Stimulated activated naive B cell treated with anti-CD40 and anti-IgM and Interleukin-4, amounts not matched to agents 10 μg/mL and 1 μg/mL and 100 μg/mL, for 72 hours (primary cell): ENCODE measurements around the gene ESYT2.
"Not testable (repeated sequence)": the region's sequence is repeated elsewhere in the genome, so short reads cannot be mapped to it uniquely, and the experiment has no call there.

Experiments
- ATAC-seq, 2 donors: fragments of 150-1000 bp; cut with Tn5 transposase; replicated peaks; 2 replicates each; pipeline ENCODE4 v1.10.0; 2021; ENCODE audit warnings: moderate library complexity in 1 of 2
- DNase-seq: peaks from one replicate; pipeline ENCODE4 v3.0.0; 2021
- H3K27ac Mint-ChIP-seq: one replicate; pipeline ENCODE4 v1.8.0; 2022; ENCODE audit warnings: mild to moderate bottlenecking, mixed read lengths
- H3K27me3 Mint-ChIP-seq, 2 donors: one replicate each; pipeline ENCODE4 v1.8.0; 2022; ENCODE audit warnings: mixed read lengths in 2 of 2
- H3K36me3 Mint-ChIP-seq, 2 donors: one replicate each; pipeline ENCODE4 v1.8.0; 2022; ENCODE audit warnings: mixed read lengths in 2 of 2, mild to moderate bottlenecking in 1 of 2
- H3K4me1 Mint-ChIP-seq, 2 donors: one replicate each; pipeline ENCODE4 v1.8.0; 2022; ENCODE audit warnings: mixed read lengths in 2 of 2, mild to moderate bottlenecking in 1 of 2
- H3K4me3 Mint-ChIP-seq, 2 donors: one replicate each; pipeline ENCODE4 v1.8.0; 2022; ENCODE audit warnings: mild to moderate bottlenecking in 2 of 2, mixed read lengths in 2 of 2, moderate library complexity in 1 of 2
- H3K9me3 Mint-ChIP-seq, 2 donors: one replicate each; pipeline ENCODE4 v1.8.0; 2022; ENCODE audit warnings: mixed read lengths in 2 of 2, mild to moderate bottlenecking in 1 of 2

The ESYT2 gene

DNA sequence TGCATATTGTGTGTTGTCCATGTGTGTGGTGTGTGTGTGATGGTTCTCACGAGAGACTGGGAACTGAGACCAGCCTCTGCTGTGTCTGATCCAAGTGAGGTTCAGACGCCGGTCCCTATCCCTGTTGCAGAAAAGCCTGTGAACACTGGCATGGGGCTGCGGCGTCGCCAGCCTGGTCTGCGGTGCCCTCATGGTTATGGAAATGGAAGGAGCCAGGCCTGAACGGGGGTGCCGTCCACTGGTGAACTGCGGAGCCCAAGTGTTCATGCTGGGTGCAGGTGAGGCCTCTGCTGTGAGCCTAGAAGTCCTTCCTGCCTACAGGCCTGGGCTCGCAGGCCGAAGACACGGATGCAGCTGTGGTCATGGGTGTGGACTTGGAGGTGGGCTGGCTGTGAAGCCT is 106.0 kb downstream of the ESYT2 start:
- no peaks in the 10 kb centered on the region for H3K9me3 Mint-ChIP-seq
- no peak for DNase-seq
- no peaks in the 10 kb centered on the region for H3K4me1 Mint-ChIP-seq
- ATAC-seq = no peak
- H3K27me3 Mint-ChIP-seq = peaks cover 0 to 4% of the 10 kb centered on the region in 2 donors
- no peaks in the 10 kb centered on the region for H3K36me3 Mint-ChIP-seq
- H3K27ac Mint-ChIP-seq = no peak overlapping the region
- no peak overlapping the region for H3K4me3 Mint-ChIP-seq

DNA sequence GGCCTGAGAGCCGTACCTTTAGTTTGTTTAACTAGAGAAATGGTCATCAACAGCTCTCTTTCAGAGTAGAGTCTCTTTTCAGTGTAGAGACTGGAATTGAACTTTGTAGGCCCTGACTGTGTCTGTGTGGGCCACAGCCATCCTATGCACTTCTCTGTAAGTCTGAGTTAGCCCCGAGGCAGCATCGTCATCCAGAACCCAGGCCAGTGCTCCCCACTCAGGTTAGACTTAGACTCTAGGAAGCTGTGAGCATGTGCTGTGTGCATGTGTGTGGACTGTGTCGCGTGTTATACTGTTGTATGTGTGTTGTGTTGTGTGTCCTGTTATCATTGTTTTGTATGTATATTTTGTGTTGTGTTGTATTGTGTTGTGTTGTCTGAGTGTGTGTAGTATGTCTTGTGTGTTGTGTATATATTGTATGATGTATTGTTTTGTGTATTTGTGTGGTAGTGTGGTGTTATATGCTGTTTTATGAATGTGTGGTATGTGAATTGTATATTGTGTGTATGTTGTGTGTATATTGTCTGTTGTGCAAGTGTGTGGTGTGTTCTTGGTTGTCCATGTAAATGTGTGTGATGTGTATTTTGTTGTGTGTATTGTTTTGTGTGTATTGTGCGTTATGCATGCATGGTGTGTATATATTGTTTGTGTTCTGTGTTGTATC is 106.6 kb downstream of the ESYT2 start:
- no peaks in the 10 kb centered on the region for H3K9me3 Mint-ChIP-seq
- H3K27me3 Mint-ChIP-seq = peaks cover 0 to 7% of the 10 kb centered on the region in 2 donors
- DNase-seq (no peak), ATAC-seq (no peak)
- H3K4me1 Mint-ChIP-seq = peaks cover 0 to 2% of the 10 kb centered on the region in 2 donors
- H3K36me3 Mint-ChIP-seq = no peaks in the 10 kb centered on the region
- no peak overlapping the region for H3K27ac Mint-ChIP-seq
- H3K4me3 Mint-ChIP-seq = no peak overlapping the region

DNA sequence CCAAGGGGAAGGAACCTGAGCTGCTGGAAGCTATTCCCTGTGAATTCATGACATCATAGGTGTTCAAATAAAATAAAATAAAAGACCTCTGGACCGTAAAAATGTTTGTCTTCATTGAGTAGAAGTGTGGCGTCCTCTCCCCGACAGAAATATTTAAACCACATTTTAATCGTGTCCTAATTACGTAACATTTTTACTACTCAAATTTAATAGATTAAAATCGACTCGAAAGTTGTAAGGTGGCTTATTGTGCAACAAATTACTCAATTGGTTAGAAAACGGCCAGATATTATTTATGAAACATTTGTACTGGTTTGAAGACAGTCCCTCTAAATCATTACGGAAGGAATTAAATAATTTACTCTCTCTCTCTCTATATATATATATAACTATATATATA is 109.2 kb downstream of the ESYT2 start:
- Mint-ChIP-seq H3K9me3 (no peaks in the 10 kb centered on the region), H3K36me3 (no peaks in the 10 kb centered on the region), H3K4me1 (peaks cover 11% of the 10 kb centered on the region in 2 donors), H3K27ac (no peak overlapping the region), H3K27me3 (peaks cover 0 to 12% of the 10 kb centered on the region in 2 donors), H3K4me3 (no peak overlapping the region)
- DNase-seq (no peak), ATAC-seq (no peak)

DNA sequence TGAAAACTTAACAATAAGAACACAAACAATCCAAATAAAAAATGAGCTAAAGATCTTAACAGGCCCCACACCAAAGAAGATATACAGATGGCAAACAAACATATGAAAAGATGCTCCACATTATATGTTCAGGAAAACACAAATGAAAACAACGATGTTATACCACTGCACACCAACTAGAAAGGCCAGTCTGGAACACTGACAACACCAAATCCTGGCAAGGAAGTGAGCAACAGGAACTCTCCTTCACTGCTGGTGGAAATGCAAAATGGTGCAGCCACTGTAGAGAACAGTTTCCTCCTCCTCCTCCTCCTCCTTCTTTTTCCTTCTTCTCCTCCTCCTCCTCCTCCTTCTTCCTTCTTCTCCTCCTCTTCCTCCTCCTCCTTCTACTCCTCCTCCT is 112.5 kb downstream of the ESYT2 start:
- no peak for DNase-seq
- Mint-ChIP-seq H3K27ac (no peak overlapping the region), H3K27me3 (peaks cover 0 to 13% of the 10 kb centered on the region in 2 donors), H3K9me3 (no peaks in the 10 kb centered on the region), H3K4me1 (peaks cover 14 to 17% of the 10 kb centered on the region in 2 donors), H3K36me3 (no peaks in the 10 kb centered on the region), H3K4me3 (no peak overlapping the region)
- no peak for ATAC-seq

DNA sequence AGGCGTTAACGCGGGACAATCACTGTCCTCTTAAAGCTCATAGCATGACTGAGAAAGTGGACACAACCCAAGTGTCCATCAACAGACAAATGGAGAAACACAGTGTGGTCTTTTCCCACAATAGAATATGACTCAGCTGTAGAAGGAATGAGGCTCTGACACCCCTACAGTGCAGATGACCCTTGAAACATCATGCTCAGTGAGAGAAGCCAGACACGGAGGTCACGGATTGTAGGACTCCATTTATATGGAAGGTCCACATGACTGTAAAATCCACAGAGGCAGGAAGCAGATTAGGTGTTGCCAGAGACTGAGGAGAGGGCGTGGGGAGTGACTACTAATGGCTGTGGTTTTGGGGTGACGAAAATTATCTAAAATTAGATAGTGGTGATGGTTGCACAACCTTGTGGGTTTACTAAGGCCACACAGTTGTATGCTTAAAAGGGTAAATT is 118.6 kb downstream of the ESYT2 start:
- Mint-ChIP-seq H3K36me3 (peaks cover 3 to 10% of the 10 kb centered on the region in 2 donors), H3K4me3 (peak overlapping the region in 1 of 2 donors; percentile 17), H3K9me3 (peaks cover 3 to 6% of the 10 kb centered on the region in 2 donors), H3K27me3 (peaks cover 0 to 10% of the 10 kb centered on the region in 2 donors), H3K27ac (peak overlapping the region; percentile 77), H3K4me1 (peaks cover 13 to 22% of the 10 kb centered on the region in 2 donors)
- no peak for DNase-seq
- ATAC-seq = peak; percentile 67 to 79

DNA sequence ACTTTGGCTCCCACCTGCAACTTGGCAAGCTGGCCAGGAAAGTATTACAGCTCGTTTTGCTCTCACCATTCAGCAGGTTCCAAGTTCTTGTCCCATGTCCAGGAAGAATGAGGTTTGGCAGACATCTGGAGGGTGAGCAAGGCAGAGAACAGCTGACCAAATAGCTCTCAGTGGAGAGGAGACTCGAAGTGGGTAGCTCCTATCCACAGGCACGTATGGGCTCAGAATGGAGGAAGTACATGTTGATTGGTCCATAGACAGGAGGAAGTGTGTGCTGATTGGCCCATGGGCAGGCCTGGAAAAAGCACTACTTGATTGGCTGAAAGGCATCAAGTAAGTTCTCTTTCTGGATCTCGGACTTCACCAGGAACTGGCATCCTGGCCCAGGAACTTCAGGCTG is 121.7 kb downstream of the ESYT2 start:
- Mint-ChIP-seq H3K27ac (no peak overlapping the region), H3K27me3 (peaks cover 0 to 10% of the 10 kb centered on the region in 2 donors), H3K9me3 (peaks cover 3 to 6% of the 10 kb centered on the region in 2 donors), H3K4me1 (peaks cover 18 to 37% of the 10 kb centered on the region in 2 donors), H3K4me3 (no peak overlapping the region), H3K36me3 (peaks cover 3 to 10% of the 10 kb centered on the region in 2 donors)
- no peak for ATAC-seq
- no peak for DNase-seq

DNA sequence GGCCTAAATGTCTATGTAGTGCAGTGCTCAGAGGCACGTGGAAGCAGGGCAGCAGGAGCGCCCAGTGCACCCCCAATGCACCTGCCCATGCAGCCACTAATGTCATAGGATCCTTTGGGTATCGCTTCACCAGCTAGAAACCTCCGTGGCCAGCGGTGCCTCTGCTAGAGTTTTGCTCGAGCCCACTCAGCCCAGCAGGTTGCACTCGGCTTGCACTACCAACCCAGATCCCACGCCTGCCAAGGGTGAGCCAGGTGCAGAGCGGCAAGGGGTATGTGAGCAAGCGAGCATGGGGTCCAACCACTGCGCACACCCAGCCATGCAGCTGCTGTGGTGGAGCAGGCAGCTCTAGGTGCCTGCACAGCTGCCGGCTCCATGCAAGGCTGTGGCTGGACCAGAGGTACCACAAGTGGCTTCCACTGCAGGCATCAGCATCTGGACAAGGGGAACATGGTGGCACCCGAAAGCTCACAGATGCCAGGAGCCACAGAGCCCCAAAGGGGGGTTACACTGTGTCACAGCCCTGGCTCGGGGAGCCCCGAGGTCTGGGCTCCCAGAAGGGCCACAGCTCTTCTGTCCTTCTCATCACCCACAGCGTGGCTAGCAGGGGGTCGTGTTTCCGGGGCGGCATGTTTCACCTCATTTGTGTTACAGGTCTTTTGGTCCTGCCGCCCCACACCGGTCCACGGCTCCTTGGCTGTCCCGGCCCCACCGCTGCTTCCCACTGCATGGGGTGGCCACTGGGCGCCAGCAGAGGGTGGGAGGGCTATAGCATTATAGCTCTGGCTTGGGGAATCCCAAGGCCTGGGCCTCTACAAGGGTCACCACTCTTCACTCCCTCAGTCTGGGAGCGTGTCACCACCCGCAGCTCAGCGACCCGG is 122.4 kb downstream of the ESYT2 start:
- Mint-ChIP-seq H3K36me3 (peaks cover 3 to 10% of the 10 kb centered on the region in 2 donors), H3K4me1 (peaks cover 15 to 32% of the 10 kb centered on the region in 2 donors), H3K4me3 (peak overlapping the region in 1 of 2 donors; percentile 34), H3K27ac (no peak overlapping the region), H3K9me3 (peaks cover 3 to 6% of the 10 kb centered on the region in 2 donors), H3K27me3 (peaks cover 0 to 7% of the 10 kb centered on the region in 2 donors)
- ATAC-seq (no peak), DNase-seq (no peak)

DNA sequence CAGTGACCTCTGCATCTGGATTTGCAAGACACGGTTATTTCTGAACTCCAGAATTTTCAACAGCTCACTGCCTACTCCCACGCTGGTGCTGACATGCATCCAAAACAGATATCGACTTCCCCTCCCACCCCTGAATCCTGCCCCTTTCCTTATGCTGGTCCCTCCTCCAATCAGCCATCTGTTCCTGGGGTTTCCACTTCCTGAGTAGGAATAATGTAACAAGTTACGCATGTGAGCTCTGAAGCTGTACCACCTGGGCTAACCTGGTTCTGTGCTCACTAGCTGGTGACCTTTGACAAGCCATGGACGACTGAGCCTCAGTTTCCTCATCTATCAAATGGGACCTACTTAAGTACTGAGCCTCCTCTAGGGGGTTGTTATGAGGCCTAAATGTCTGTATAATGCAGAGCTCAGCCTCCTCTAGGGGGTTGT is 123.0 kb downstream of the ESYT2 start:
- no peak for DNase-seq
- H3K4me1 Mint-ChIP-seq = peaks cover 15 to 31% of the 10 kb centered on the region in 2 donors
- peak overlapping the region; percentile 65 for H3K27ac Mint-ChIP-seq
- H3K36me3 Mint-ChIP-seq = peaks cover 4 to 12% of the 10 kb centered on the region in 2 donors
- H3K9me3 Mint-ChIP-seq = peaks cover 3 to 6% of the 10 kb centered on the region in 2 donors
- H3K4me3 Mint-ChIP-seq = peak overlapping the region; percentile 37 to 39
- peaks cover 0 to 6% of the 10 kb centered on the region in 2 donors for H3K27me3 Mint-ChIP-seq
- no peak for ATAC-seq

DNA sequence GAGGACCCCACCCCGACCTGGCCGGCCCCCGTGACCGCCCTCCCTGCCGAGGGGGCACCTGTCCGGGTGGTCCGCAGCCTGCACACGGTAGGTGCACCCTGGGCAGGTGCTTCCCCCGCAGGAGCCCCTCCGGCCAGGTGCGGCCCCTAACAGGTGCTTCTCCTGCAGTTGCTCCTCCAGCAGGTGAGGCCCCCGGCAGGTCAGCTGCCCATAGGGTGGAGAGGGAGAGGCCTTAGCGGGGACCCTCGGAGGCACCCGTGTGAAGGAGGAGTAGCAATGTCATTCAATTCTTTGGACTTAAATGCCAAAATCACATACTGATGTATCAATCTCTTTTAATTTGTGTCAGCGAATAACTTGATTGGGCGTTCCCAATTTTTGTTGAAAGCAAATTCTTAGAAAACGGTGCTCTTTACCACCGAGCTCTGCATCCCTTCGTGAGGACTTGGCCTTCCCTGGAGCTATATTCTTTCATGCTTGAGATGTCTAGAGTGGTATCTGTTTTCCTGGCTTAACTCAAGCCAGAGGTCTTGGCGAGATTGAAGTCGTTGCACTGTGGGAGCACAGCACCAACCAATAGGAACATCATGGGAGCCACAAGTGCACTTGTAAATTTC is 124.0 kb downstream of the ESYT2 start:
- Mint-ChIP-seq H3K4me1 (peaks cover 11 to 30% of the 10 kb centered on the region in 2 donors), H3K27me3 (peaks cover 0 to under 1% of the 10 kb centered on the region in 2 donors), H3K27ac (peak overlapping the region; percentile 94), H3K36me3 (peaks cover 10 to 17% of the 10 kb centered on the region in 2 donors), H3K4me3 (peak overlapping the region; percentile 89 to 96), H3K9me3 (peaks cover 3 to 6% of the 10 kb centered on the region in 2 donors)
- DNase-seq (no peak), ATAC-seq (peak in 1 of 2 donors; percentile 13)

DNA sequence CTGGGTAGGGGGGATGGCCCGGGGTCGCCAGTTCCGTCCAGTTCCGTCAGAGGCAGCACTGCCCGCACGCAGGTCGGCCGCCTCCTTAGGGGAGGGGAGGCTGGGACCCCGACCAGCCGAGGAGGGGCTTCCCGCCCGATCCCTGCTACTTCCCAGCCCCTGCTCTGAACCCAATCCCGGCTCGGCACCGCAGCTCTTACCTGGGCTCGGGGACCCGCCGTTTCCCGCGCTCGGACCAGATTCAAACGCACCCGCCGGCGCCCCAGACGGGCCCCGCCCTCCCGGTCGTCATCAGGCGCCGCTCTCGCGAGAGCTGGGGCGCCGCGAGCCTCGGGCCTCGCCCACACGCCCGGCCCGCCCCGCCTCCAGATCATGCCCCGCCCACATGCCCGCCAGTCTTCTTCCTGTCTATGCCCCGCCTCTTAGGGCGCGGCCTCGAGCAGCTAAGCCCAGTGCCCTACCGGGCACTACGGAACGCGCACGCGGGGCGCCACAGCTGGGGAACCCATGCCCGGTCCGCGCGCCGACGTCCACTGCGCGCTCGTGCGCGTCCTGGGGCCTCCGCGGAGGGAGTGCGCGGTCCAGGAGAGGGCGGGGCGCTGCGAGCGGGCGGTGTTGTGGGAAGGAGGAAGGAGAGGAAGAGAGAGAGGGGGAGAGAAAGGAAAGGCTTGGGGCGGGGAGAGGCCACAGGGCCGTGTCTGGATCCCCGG is 124.6 kb downstream of the ESYT2 start, which contains the start of gene NCAPG2:
NCAPG2 (minus strand) TSS at position 281 of the 710 bp plus-strand sequence. CDS start 2,905 bp downstream, outside the sequence.
- H3K27me3 Mint-ChIP-seq = no peaks in the 10 kb centered on the region
- H3K4me1 Mint-ChIP-seq = peaks cover 11 to 30% of the 10 kb centered on the region in 2 donors
- H3K4me3 Mint-ChIP-seq = peak within 1 kb of the TSS; percentile 89 to 96
- peaks cover 10 to 17% of the 10 kb centered on the region in 2 donors for H3K36me3 Mint-ChIP-seq
- ATAC-seq (peak; percentile 98 to 99), DNase-seq (peak; percentile 96)
- peak within 1 kb of the TSS; percentile 94 for H3K27ac Mint-ChIP-seq
- H3K9me3 Mint-ChIP-seq = peaks cover 3 to 6% of the 10 kb centered on the region in 2 donors

DNA sequence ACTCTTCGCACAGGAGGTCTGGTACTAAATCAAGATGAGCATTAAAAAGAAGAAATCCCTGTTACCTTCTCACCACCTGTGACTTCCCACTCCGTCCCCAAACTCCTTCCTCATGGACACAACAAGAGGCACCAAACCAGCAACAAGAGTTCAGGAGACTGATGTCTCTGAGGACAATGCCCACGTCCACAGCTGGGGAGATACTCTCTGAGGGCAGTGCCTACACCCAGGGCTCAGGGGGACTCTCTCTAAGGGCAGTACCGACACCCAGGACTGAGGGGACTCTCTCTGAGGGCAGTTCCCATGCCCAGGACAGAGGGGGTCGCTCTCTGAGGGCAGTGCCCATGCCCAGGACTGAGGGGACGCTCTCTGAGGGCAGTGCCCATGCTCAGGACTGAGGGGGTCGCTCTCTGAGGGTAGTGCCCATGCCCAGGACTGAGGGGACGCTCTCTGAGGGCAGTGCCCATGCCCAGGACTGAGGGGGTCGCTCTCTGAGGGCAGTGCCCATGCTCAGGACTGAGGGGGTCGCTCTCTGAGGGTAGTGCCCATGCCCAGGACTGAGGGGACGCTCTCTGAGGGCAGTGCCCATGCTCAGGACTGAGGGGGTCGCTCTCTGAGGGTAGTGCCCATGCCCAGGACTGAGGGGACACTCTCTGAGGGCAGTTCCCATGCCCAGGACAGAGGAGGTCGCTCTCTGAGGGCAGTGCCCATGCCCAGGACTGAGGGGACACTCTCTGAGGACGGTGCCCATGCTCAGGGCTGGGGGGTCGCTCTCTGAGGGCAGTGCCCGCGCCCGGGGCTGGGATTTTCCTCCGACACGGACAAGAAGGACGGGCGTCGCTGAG is 125.4 kb downstream of the ESYT2 start:
- peaks cover 14 to 24% of the 10 kb centered on the region in 2 donors for H3K36me3 Mint-ChIP-seq
- peaks cover 11 to 30% of the 10 kb centered on the region in 2 donors for H3K4me1 Mint-ChIP-seq
- H3K9me3 Mint-ChIP-seq, H3K27me3 Mint-ChIP-seq, ATAC-seq, DNase-seq: not testable (repeated sequence)
- H3K4me3 Mint-ChIP-seq = peak overlapping the region; percentile 89 to 96
- H3K27ac Mint-ChIP-seq = peak overlapping the region; percentile 94

DNA sequence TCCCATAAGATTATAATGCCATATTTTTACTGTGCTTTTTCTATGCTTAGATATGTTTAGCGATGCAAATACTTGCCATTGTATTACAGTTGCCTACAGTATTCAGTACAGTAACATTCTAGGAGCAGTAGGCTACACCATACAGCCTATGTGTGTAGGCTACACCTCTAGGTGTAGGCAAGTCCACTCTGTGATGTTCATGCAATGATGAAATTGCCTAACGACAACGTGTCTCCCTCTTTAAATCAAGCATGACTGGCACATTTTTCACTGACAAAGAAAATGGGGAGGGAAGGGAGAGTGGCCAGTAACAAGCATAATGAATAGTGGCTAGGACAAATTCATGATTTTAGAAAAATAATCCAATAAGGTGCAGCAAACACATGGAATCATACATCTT is 126.4 kb downstream of the ESYT2 start:
- peaks cover 11 to 30% of the 10 kb centered on the region in 2 donors for H3K4me1 Mint-ChIP-seq
- peaks cover 17 to 23% of the 10 kb centered on the region in 2 donors for H3K36me3 Mint-ChIP-seq
- peak overlapping the region in 1 of 2 donors; percentile 79 for H3K4me3 Mint-ChIP-seq
- no peak overlapping the region for H3K27ac Mint-ChIP-seq
- no peak for DNase-seq
- H3K27me3 Mint-ChIP-seq = no peaks in the 10 kb centered on the region
- no peak for ATAC-seq
- H3K9me3 Mint-ChIP-seq = peaks cover under 1 to 4% of the 10 kb centered on the region in 2 donors

DNA sequence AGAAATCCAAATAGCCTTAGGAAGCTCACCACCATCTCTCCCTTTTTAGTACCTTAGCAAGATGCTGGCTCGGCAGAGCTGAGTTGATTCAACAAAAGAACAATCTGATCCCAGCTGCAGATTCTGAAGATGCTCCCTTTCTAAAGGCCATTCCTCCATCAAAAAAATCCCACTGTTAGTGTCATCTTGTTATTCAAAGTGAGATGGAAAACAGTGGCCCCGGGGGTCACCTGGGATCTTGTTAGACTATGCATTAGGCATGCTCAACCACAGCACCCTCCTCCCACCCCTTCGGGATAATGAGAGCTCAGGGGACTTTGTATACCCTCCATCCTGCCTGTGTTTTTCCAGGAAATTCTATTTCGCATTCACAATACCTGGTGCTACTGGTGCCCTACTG is 127.1 kb downstream of the ESYT2 start:
- no peak for ATAC-seq
- H3K4me1 Mint-ChIP-seq = peaks cover 11 to 30% of the 10 kb centered on the region in 2 donors
- H3K4me3 Mint-ChIP-seq = no peak overlapping the region
- no peak for DNase-seq
- no peaks in the 10 kb centered on the region for H3K27me3 Mint-ChIP-seq
- peaks cover 18 to 20% of the 10 kb centered on the region in 2 donors for H3K36me3 Mint-ChIP-seq
- H3K9me3 Mint-ChIP-seq = peaks cover 0 to 2% of the 10 kb centered on the region in 2 donors
- no peak overlapping the region for H3K27ac Mint-ChIP-seq
